ENCODE measurements around the gene AFF3. TPM values are rescaled to one million over a fixed set of nuclear protein-coding genes. Genes with fewer than 3 reads are reported as not detected.

The AFF3 gene
- total and polyA plus RNA-seq, 10 of the 15 experiments (the other 5 are each of a cell fraction or from before 2014, with no cell fraction given): 0.26 to 5.5 (median 3.0) TPM

DNA sequence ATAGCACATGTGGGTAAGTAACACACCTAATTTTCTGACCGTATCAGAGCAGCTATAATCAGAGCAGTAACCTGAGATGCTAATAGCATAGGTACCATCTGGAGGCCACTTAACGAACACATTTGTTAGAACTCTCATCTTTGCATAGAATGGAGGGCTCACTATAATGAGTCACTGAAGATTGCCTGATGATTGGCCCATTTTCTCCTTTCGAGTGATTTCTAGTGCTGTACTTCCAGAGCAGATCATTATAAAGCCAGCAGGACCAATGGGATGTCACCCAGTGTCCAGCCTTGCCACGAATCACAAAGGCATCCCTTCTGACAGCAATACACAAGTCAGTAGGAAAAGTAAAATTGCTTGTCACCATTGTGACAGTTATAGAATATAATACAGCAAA, 570.9 kb downstream of the AFF3 start:
- SMC1A ChIA-PET (ENCODE audit: uncharacterized antibody, unreplicated experiment): no interaction called here
- POLR2A ChIA-PET: no interaction called here
- CTCF ChIA-PET: interaction anchor here (2.4 kb wide), 1 partner anchor 13 kb away, joined by 15 read pairs; no protein-coding TSS in a partner anchor
- RAD21 ChIA-PET (ENCODE audit: unreplicated experiment): interaction anchor here (2.7 kb wide), 1 partner anchor 11 kb away, joined by 8 read pairs; no protein-coding TSS in a partner anchor
- FAIRE-seq: no peak
- H3K9me3 ChIP-seq (replicated peaks; ENCODE audit: control insufficient read depth, insufficient read depth, low read length): no peaks in the 10 kb centered on the region
- intact Hi-C loops (cut with micrococcal nuclease; ENCODE audit: unreplicated experiment) (no loop called here), in situ Hi-C loops (cut with MboI) (no loop called here)
- H3K9ac ChIP-seq (ENCODE audit: control insufficient read depth, insufficient read depth, low read length): no peak overlapping the region
- BruUV-seq (replicated peaks): no TSS peak
- WGBS (ENCODE audit: insufficient coverage, insufficient replicate concordance, low lambda C conversion rate, missing lambda C conversion rate): 17% methylated on average over 4 of the region's 4 CpGs
- no peak overlapping the region for H3K27ac ChIP-seq (ENCODE audit: control insufficient read depth, insufficient read depth)
- no peak overlapping the region for H3K4me3 ChIP-seq
- no peaks in the 10 kb centered on the region; a peak in 2 of 4 replicates for H3K27me3 ChIP-seq (replicated peaks in 1 of 2; ENCODE audit: control insufficient read depth in 2 of 2, insufficient read depth in 2 of 2, low read length in 1 of 2)
- H3K79me2 ChIP-seq (ENCODE audit: control insufficient read depth, insufficient read depth, low read length): no peaks in the 10 kb centered on the region
- H3K4me1 ChIP-seq (ENCODE audit: control insufficient read depth, insufficient read depth, low read length): no peaks in the 10 kb centered on the region
- no peaks in the 10 kb centered on the region for H4K20me1 ChIP-seq (ENCODE audit: control insufficient read depth, insufficient read depth)
- H2AFZ ChIP-seq (ENCODE audit: control insufficient read depth, low read depth, low read length): no peak overlapping the region
- no peak overlapping the region for H3K4me2 ChIP-seq (ENCODE audit: control insufficient read depth, insufficient read depth)
- H3K36me3 ChIP-seq (ENCODE audit: control insufficient read depth in 2 of 2, insufficient read depth in 2 of 2, low read length in 1 of 2): no peaks in the 10 kb centered on the region
- no peak for ATAC-seq
- no peak for DNase-seq (ENCODE audit: low read depth, low spot score)
- no peak for TF ChIP-seq EP300 (IDR thresholded peaks at IDR 0.05; ENCODE audit: borderline replicate concordance in 1 of 2, control insufficient read depth in 1 of 2, low read depth in 2 of 2, low read length in 2 of 2)
- no peak for TF ChIP-seq ESRRA (IDR thresholded peaks at IDR 0.05; ENCODE audit: low read length)
- no peak for TF ChIP-seq ZBED1 (IDR thresholded peaks at IDR 0.05; ENCODE audit: borderline replicate concordance)
- no peak for TF ChIP-seq MTA3 (IDR thresholded peaks at IDR 0.05; ENCODE audit: borderline replicate concordance, low read length)
- TF ChIP-seq CREM (IDR thresholded peaks at IDR 0.05; ENCODE audit: low read depth): no peak
- no peak for TF ChIP-seq MXI1 (IDR thresholded peaks at IDR 0.05; ENCODE audit: low read depth, low read length)
- TF ChIP-seq, protein P1, sequence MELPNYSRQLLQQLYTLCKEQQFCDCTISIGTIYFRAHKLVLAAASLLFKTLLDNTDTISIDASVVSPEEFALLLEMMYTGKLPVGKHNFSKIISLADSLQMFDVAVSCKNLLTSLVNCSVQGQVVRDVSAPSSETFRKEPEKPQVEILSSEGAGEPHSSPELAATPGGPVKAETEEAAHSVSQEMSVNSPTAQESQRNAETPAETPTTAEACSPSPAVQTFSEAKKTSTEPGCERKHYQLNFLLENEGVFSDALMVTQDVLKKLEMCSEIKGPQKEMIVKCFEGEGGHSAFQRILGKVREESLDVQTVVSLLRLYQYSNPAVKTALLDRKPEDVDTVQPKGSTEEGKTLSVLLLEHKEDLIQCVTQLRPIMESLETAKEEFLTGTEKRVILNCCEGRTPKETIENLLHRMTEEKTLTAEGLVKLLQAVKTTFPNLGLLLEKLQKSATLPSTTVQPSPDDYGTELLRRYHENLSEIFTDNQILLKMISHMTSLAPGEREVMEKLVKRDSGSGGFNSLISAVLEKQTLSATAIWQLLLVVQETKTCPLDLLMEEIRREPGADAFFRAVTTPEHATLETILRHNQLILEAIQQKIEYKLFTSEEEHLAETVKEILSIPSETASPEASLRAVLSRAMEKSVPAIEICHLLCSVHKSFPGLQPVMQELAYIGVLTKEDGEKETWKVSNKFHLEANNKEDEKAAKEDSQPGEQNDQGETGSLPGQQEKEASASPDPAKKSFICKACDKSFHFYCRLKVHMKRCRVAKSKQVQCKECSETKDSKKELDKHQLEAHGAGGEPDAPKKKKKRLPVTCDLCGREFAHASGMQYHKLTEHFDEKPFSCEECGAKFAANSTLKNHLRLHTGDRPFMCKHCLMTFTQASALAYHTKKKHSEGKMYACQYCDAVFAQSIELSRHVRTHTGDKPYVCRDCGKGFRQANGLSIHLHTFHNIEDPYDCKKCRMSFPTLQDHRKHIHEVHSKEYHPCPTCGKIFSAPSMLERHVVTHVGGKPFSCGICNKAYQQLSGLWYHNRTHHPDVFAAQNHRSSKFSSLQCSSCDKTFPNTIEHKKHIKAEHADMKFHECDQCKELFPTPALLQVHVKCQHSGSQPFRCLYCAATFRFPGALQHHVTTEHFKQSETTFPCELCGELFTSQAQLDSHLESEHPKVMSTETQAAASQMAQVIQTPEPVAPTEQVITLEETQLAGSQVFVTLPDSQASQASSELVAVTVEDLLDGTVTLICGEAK (IDR thresholded peaks at IDR 0.05; ENCODE audit: borderline replicate concordance): no peak
- TF ChIP-seq ZNF687 (IDR thresholded peaks at IDR 0.05): no peak
- TF ChIP-seq IKZF1 (conservative IDR thresholded peaks at IDR 0.05): no peak
- no peak for TF ChIP-seq BMI1 (IDR thresholded peaks at IDR 0.05; ENCODE audit: borderline replicate concordance)
- TF ChIP-seq, protein P2, sequence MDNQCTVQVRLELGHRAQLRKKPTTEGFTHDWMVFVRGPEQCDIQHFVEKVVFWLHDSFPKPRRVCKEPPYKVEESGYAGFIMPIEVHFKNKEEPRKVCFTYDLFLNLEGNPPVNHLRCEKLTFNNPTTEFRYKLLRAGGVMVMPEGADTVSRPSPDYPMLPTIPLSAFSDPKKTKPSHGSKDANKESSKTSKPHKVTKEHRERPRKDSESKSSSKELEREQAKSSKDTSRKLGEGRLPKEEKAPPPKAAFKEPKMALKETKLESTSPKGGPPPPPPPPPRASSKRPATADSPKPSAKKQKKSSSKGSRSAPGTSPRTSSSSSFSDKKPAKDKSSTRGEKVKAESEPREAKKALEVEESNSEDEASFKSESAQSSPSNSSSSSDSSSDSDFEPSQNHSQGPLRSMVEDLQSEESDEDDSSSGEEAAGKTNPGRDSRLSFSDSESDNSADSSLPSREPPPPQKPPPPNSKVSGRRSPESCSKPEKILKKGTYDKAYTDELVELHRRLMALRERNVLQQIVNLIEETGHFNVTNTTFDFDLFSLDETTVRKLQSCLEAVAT (IDR thresholded peaks at IDR 0.05): no peak
- TF ChIP-seq HDGF (IDR thresholded peaks at IDR 0.05): no peak
- TF ChIP-seq RBBP5 (conservative IDR thresholded peaks at IDR 0.05): no peak
- no peak for TF ChIP-seq TBL1XR1 (IDR thresholded peaks at IDR 0.05; ENCODE audit: low read depth, low read length)
- no peak for TF ChIP-seq ZNF274 (IDR thresholded peaks at IDR 0.05; ENCODE audit: insufficient read depth, insufficient read length)
- no peak for TF ChIP-seq ZNF217 (IDR thresholded peaks at IDR 0.05)

All from GM12878 (cell line).